ENCODE results near the gene SLC16A3.

GRCh38 chr17:82230609-82231311, 1.9 kb downstream of the SLC16A3 start:
- TF ChIP-seq, protein P1, sequence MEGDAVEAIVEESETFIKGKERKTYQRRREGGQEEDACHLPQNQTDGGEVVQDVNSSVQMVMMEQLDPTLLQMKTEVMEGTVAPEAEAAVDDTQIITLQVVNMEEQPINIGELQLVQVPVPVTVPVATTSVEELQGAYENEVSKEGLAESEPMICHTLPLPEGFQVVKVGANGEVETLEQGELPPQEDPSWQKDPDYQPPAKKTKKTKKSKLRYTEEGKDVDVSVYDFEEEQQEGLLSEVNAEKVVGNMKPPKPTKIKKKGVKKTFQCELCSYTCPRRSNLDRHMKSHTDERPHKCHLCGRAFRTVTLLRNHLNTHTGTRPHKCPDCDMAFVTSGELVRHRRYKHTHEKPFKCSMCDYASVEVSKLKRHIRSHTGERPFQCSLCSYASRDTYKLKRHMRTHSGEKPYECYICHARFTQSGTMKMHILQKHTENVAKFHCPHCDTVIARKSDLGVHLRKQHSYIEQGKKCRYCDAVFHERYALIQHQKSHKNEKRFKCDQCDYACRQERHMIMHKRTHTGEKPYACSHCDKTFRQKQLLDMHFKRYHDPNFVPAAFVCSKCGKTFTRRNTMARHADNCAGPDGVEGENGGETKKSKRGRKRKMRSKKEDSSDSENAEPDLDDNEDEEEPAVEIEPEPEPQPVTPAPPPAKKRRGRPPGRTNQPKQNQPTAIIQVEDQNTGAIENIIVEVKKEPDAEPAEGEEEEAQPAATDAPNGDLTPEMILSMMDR (IDR thresholded peaks at IDR 0.05): peak; percentile 67
- no peak for TF ChIP-seq EZH2 (IDR thresholded peaks at IDR 0.05; ENCODE audit: borderline replicate concordance, insufficient read depth, low read depth, low read length, poor library complexity, severe bottlenecking)

Measured in B cell (primary cell).